GM12878 (cell line): ENCODE data around the gene AGT. TPM values are rescaled to one million over a fixed set of nuclear protein-coding genes. Genes with fewer than 3 reads are reported as not detected.

Source experiments
- ATAC-seq: fragments of 200-7000 bp; cut with Tn5 transposase; 3 replicates; pipeline ENCODE4 v1.9.1; 2020; ENCODE audit warnings: mild to moderate bottlenecking, moderate library complexity
- BruUV-seq: library from RNA; stranded (reverse); fragments of 400-500 nt; replicated peaks from 2 replicates; lab custom pipeline; 2021; lab: Mats Ljungman, UMichigan
- CTCF ChIA-PET: fragments of 300-600 bp; sonication (Branson Sonifier 250); formaldehyde crosslinking; extraction: SDS; loops from one replicate; lab custom pipeline; 2021; ENCODE audit warnings: inconsistent platforms; lab: Yijun Ruan, JAX
- POLR2A ChIA-PET: fragments of 350-600 bp; formaldehyde crosslinking; extraction: SDS; loops from one replicate; lab custom pipeline; 2021; ENCODE audit warnings: inconsistent platforms; lab: Charles Lee
- RAD21 ChIA-PET: fragments of 300-600 bp; sonication (Branson Sonifier 250); formaldehyde crosslinking; loops from one replicate; lab custom pipeline; 2023; ENCODE audit warnings: antibody characterized with exemption; ENCODE audit not compliant: unreplicated experiment; lab: Charles Lee
- SMC1A ChIA-PET: fragments of 300-600 bp; sonication (Branson Sonifier 250); formaldehyde crosslinking; loops from one replicate; lab custom pipeline; 2023; ENCODE audit not compliant: unreplicated experiment, uncharacterized antibody; lab: Charles Lee
- DNase-seq: peaks from one replicate; pipeline ENCODE4 v3.0.0-alpha.2; 2011; ENCODE audit warnings: low read depth, low spot score
- FAIRE-seq: peaks from 3 replicates; lab custom pipeline; 2011; peaks lifted over from hg19 to GRCh38; lab: Jason Lieb, UNC
- H2AFZ ChIP-seq: 2 replicates; pipeline ENCODE4 v1.6.0; 2011; ENCODE audit warnings: low read depth, low read length, control low read depth; ENCODE audit not compliant: control insufficient read depth
- H3K27ac ChIP-seq: 2 replicates; pipeline ENCODE4 v1.5.1; 2011; ENCODE audit warnings: control low read depth; ENCODE audit not compliant: control insufficient read depth, insufficient read depth
- H3K27me3 ChIP-seq, 2 experiments: replicated peaks in 1 of 2; 2 replicates each; pipeline versions ENCODE4 v1.6.0 to v1.6.1; 2011; ENCODE audit warnings: low read length in 1 of 2; ENCODE audit not compliant: control insufficient read depth in 2 of 2, insufficient read depth in 2 of 2
- H3K36me3 ChIP-seq, 2 experiments: 2 replicates each; pipeline ENCODE4 v1.5.1; 2011; ENCODE audit warnings: low read length in 1 of 2; ENCODE audit not compliant: control insufficient read depth in 2 of 2, insufficient read depth in 2 of 2
- H3K4me1 ChIP-seq: 2 replicates; pipeline ENCODE4 v1.6.1; 2011; ENCODE audit warnings: mild to moderate bottlenecking, low read length, moderate library complexity, mixed read lengths; ENCODE audit not compliant: control insufficient read depth, insufficient read depth
- H3K4me2 ChIP-seq: 2 replicates; pipeline ENCODE4 v1.6.0; 2011; ENCODE audit warnings: control low read depth; ENCODE audit not compliant: control insufficient read depth, insufficient read depth
- H3K4me3 ChIP-seq: fragments of 200-600 bp; sonication (generic); 2 replicates; pipeline ENCODE4 v1.5.1; 2016
- H3K79me2 ChIP-seq: 2 replicates; pipeline ENCODE4 v1.6.0; 2011; ENCODE audit warnings: low read length; ENCODE audit not compliant: control insufficient read depth, insufficient read depth
- H3K9ac ChIP-seq: 2 replicates; pipeline ENCODE4 v1.8.0; 2011; ENCODE audit warnings: low read length, control low read depth, mixed read lengths; ENCODE audit not compliant: control insufficient read depth, insufficient read depth
- H3K9me3 ChIP-seq: replicated peaks from 3 replicates; pipeline ENCODE4 v1.5.1; 2011; ENCODE audit warnings: mild to moderate bottlenecking, low read length; ENCODE audit not compliant: control insufficient read depth, insufficient read depth
- H4K20me1 ChIP-seq: 2 replicates; pipeline ENCODE4 v1.6.0; 2011; ENCODE audit not compliant: control insufficient read depth, insufficient read depth
- HCFC1 ChIP-seq: fragments of 150-350 bp; IDR thresholded peaks from 2 replicates; pipeline ENCODE4 v1.6.1; 2014; ENCODE audit warnings: low read length
- IKZF2 ChIP-seq, 2 experiments: fragments of 450-650 bp; IDR thresholded peaks; 2 replicates each; pipeline ENCODE4 v1.6.1; 2017; ENCODE audit warnings: mild to moderate bottlenecking in 2 of 2, moderate library complexity in 2 of 2
- KAT2A ChIP-seq: conservative IDR thresholded peaks from 2 replicates; pipeline ENCODE4 v1.6.1; 2011; ENCODE audit warnings: low read depth, low read length; ENCODE audit not compliant: control insufficient read depth
- MYB ChIP-seq: fragments of 150-350 bp; IDR thresholded peaks from 2 replicates; pipeline ENCODE4 v1.6.1; 2014; ENCODE audit warnings: mild to moderate bottlenecking, low read depth, low read length, borderline replicate concordance
- RELA ChIP-seq: fragments of 450-650 bp; IDR thresholded peaks from 2 replicates; pipeline ENCODE4 v1.8.0; 2014; ENCODE audit warnings: borderline replicate concordance; ENCODE audit not compliant: partially characterized antibody
- SIX5 ChIP-seq: IDR thresholded peaks from 2 replicates; pipeline ENCODE4 v1.6.1; 2011; ENCODE audit warnings: mild to moderate bottlenecking, low read depth, low read length, moderate library complexity; ENCODE audit not compliant: severe bottlenecking
- ZNF207 ChIP-seq: fragments of 450-650 bp; IDR thresholded peaks from 2 replicates; pipeline ENCODE4 v1.6.1; 2014; ENCODE audit warnings: antibody characterized with exemption, mild to moderate bottlenecking, borderline replicate concordance
- ZNF274 ChIP-seq: IDR thresholded peaks from one replicate; pipeline ENCODE4 v1.8.0; 2011; ENCODE audit not compliant: insufficient read length, insufficient read depth
- WGBS: methylation state at CpG from one replicate; pipeline ENCODE4 v1.1.6; 2016; ENCODE audit warnings: low lambda C conversion rate; ENCODE audit not compliant: insufficient replicate concordance, insufficient coverage; ENCODE audit errors: missing lambda C conversion rate; 5-methylcytosine and 5-hydroxymethylcytosine counted together
- in situ Hi-C: fragments of 300-500 bp; cut with MboI; formaldehyde crosslinking; loops from 9 replicates; pipeline ENCODE4 v1.14.3; 2018; ENCODE audit warnings: mixed read lengths
- intact Hi-C: fragments of 100-400 bp; cut with micrococcal nuclease; formaldehyde crosslinking; loops from one replicate; pipeline ENCODE4 v1.14.2; 2022; ENCODE audit not compliant: unreplicated experiment
- polyA plus RNA-seq, 11 experiments: library from polyadenylated mRNA; depleted of rRNA in 4 of 11; unstranded in 6 of 11; stranded (reverse) in 5 of 11; fragments of >200 nt; fragmentation: Nextera tagmentation in 4 of 11; fragmentation: Illumina TruSeq in 1 of 11; extraction: Ambion mirVana in 4 of 11; extraction: Trizol in 1 of 11; gene quantifications; 1 replicate in 1 of 11; 2 replicates in 10 of 11; pipeline versions ENCODE4 v1.2.1 to v1.2.3, GENCODE V29; 2011 to 2016; ENCODE audit warnings: inconsistent platforms in 2 of 11, missing spikeins in 2 of 11, low read depth in 1 of 11
- total RNA-seq, 4 experiments: library from RNA; depleted of rRNA in 3 of 4; stranded (reverse); fragments of >200 nt in 3 of 4; fragmentation: Illumina TruSeq in 1 of 4; extraction: Trizol in 1 of 4; gene quantifications; 2 replicates each; pipeline versions ENCODE4 v1.2.1 to v1.2.3, GENCODE V29; 2013 to 2021
- TF ChIP-seq, protein P1 (sequence below), 3 experiments: IDR thresholded peaks in 2 of 3; conservative IDR thresholded peaks in 1 of 3; 2 replicates each; pipeline ENCODE4 v1.5.1; 2011; ENCODE audit warnings: low read depth in 3 of 3, low read length in 3 of 3, mild to moderate bottlenecking in 3 of 3, control low read depth in 2 of 3, moderate library complexity in 2 of 3, inconsistent platforms in 1 of 3, mixed read lengths in 1 of 3; ENCODE audit not compliant: control insufficient read depth in 2 of 3, insufficient read depth in 1 of 3; ENCODE audit errors: extremely low read depth in 1 of 3
- TF ChIP-seq, protein P2 (sequence below): fragments of 450-650 bp; IDR thresholded peaks from 2 replicates; pipeline ENCODE4 v1.6.1; 2016; ENCODE audit warnings: mild to moderate bottlenecking, moderate library complexity, borderline replicate concordance

Gene AGT
- total and polyA plus RNA-seq, 10 of the 15 experiments (the other 5 are each of a cell fraction or from before 2014, with no cell fraction given): 0.69 TPM; not detected in 9

DNA sequence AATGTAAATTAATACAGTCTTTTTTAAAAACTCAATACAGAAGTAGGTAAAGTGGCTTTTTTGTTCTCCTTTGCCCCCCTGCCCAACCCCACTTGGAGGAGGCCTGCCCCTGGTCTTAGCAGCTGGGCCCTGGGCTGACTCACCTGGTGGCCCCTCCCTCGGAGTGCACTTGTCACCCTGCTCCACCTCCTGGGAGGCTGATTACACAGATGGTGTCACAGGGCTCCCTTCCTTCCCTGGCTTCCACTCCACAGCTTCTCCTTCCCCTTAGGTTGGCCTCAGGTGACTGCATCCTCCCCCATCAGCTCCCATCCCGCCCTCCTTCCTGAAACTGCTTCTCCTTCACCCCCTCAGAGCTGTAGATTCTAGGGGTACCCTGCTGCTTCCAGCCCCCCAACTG lies 21.5 kb upstream of the AGT start:
- Histone ChIP-seq H3K9ac (no peak overlapping the region), H3K4me1 (no peaks in the 10 kb centered on the region), H2AFZ (no peak overlapping the region), H3K27ac (no peak overlapping the region), H3K27me3 (no peaks in the 10 kb centered on the region), H3K9me3 (no peaks in the 10 kb centered on the region), H3K4me2 (no peak overlapping the region), H3K79me2 (no peaks in the 10 kb centered on the region), H3K4me3 (no peak overlapping the region), H3K36me3 (no peaks in the 10 kb centered on the region), H4K20me1 (no peaks in the 10 kb centered on the region)
- POLR2A ChIA-PET: no interaction called here
- CTCF ChIA-PET: no interaction called here
- no TSS peak for BruUV-seq
- FAIRE-seq (no peak), DNase-seq (no peak), ATAC-seq (no peak)
- in situ Hi-C loops (no loop called here), intact Hi-C loops (no loop called here)
- TF ChIP-seq ZNF207: no peak
- SMC1A ChIA-PET: interaction anchor here (0.6 kb wide), 1 partner anchor 885 kb away, joined by 3 read pairs; no protein-coding TSS in a partner anchor
- RAD21 ChIA-PET: no interaction called here
- WGBS: 0% methylated on average over 1 of the region's 2 CpGs

DNA sequence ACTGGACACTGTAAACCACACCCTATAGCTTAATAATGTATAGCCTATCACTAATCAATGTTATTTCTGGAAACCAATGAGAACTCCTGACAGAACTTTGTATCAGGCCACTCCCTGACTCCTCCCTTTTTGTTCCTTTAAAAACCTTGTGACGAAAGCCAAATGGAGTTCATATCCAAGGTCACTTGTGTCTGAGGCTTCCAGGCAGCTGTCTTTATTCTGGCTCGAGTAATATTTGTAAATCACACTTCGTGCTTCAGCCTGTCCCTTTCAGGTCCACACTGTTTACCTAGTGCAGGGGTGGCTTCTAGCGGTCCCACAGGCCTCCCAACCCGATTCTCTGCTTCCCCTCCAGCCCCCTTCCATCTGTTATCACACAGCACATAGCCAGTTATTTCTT lies 17.1 kb upstream of the AGT start:
- H3K36me3 ChIP-seq: no peaks in the 10 kb centered on the region
- RAD21 ChIA-PET: no interaction called here
- H3K4me1 ChIP-seq: no peaks in the 10 kb centered on the region
- no peak overlapping the region for H3K9ac ChIP-seq
- intact Hi-C loops (no loop called here), in situ Hi-C loops (no loop called here)
- no peaks in the 10 kb centered on the region for H3K27me3 ChIP-seq
- no peak for ATAC-seq
- DNase-seq: no peak
- no peak overlapping the region for H2AFZ ChIP-seq
- POLR2A ChIA-PET: no interaction called here
- CTCF ChIA-PET: no interaction called here
- H3K4me3 ChIP-seq: no peak overlapping the region
- FAIRE-seq: no peak
- SMC1A ChIA-PET: no interaction called here
- no TSS peak for BruUV-seq
- H3K27ac ChIP-seq: no peak overlapping the region
- no peaks in the 10 kb centered on the region for H3K9me3 ChIP-seq
- no peaks in the 10 kb centered on the region for H4K20me1 ChIP-seq
- WGBS: 18% methylated on average over 5 of the region's 5 CpGs
- no peaks in the 10 kb centered on the region for H3K79me2 ChIP-seq
- no peak overlapping the region for H3K4me2 ChIP-seq
- TF ChIP-seq, protein P1, sequence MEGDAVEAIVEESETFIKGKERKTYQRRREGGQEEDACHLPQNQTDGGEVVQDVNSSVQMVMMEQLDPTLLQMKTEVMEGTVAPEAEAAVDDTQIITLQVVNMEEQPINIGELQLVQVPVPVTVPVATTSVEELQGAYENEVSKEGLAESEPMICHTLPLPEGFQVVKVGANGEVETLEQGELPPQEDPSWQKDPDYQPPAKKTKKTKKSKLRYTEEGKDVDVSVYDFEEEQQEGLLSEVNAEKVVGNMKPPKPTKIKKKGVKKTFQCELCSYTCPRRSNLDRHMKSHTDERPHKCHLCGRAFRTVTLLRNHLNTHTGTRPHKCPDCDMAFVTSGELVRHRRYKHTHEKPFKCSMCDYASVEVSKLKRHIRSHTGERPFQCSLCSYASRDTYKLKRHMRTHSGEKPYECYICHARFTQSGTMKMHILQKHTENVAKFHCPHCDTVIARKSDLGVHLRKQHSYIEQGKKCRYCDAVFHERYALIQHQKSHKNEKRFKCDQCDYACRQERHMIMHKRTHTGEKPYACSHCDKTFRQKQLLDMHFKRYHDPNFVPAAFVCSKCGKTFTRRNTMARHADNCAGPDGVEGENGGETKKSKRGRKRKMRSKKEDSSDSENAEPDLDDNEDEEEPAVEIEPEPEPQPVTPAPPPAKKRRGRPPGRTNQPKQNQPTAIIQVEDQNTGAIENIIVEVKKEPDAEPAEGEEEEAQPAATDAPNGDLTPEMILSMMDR (IDR thresholded peaks at IDR 0.05 in 2 of 3, conservative IDR thresholded peaks at IDR 0.05 in 1 of 3; ENCODE audit: control insufficient read depth in 2 of 3, extremely low read depth in 1 of 3, insufficient read depth in 1 of 3, low read depth in 3 of 3, low read length in 3 of 3): no peak
- no peak for TF ChIP-seq KAT2A
- no peak for TF ChIP-seq HCFC1
- TF ChIP-seq MYB: no peak
- TF ChIP-seq, protein P2, sequence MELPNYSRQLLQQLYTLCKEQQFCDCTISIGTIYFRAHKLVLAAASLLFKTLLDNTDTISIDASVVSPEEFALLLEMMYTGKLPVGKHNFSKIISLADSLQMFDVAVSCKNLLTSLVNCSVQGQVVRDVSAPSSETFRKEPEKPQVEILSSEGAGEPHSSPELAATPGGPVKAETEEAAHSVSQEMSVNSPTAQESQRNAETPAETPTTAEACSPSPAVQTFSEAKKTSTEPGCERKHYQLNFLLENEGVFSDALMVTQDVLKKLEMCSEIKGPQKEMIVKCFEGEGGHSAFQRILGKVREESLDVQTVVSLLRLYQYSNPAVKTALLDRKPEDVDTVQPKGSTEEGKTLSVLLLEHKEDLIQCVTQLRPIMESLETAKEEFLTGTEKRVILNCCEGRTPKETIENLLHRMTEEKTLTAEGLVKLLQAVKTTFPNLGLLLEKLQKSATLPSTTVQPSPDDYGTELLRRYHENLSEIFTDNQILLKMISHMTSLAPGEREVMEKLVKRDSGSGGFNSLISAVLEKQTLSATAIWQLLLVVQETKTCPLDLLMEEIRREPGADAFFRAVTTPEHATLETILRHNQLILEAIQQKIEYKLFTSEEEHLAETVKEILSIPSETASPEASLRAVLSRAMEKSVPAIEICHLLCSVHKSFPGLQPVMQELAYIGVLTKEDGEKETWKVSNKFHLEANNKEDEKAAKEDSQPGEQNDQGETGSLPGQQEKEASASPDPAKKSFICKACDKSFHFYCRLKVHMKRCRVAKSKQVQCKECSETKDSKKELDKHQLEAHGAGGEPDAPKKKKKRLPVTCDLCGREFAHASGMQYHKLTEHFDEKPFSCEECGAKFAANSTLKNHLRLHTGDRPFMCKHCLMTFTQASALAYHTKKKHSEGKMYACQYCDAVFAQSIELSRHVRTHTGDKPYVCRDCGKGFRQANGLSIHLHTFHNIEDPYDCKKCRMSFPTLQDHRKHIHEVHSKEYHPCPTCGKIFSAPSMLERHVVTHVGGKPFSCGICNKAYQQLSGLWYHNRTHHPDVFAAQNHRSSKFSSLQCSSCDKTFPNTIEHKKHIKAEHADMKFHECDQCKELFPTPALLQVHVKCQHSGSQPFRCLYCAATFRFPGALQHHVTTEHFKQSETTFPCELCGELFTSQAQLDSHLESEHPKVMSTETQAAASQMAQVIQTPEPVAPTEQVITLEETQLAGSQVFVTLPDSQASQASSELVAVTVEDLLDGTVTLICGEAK: no peak
- TF ChIP-seq ZNF274: no peak
- no peak for TF ChIP-seq IKZF2 (IDR thresholded peaks at IDR 0.05)
- TF ChIP-seq SIX5: no peak
- TF ChIP-seq RELA: no peak
